Caki2 (cell line): Measurements from ENCODE around the gene MGLL. TPM values are rescaled to one million over a fixed set of nuclear protein-coding genes. Genes with fewer than 3 reads are reported as not detected.
A peak's percentile ranks its signal among the peaks of the same experiment; 100 is the strongest.

Experiments
- DNase-seq: peaks from one replicate; pipeline ENCODE4 v3.0.0-alpha.2; 2015; ENCODE audit warnings: low read depth
- in situ Hi-C: cut with HindIII; loops from 2 replicates; pipeline ENCODE4 v1.10.0; 2016; ENCODE audit warnings: low sequenced_read_pairs, low pct_unique_long_range_greater_than_20kb, mixed read lengths
- total RNA-seq: library from RNA; depleted of rRNA; stranded (reverse); fragments of >200 nt; shearing (Covaris generic); gene quantifications from 2 replicates; pipeline ENCODE4 v1.2.3, GENCODE V29; 2014; ENCODE audit warnings: low replicate concordance; rRNA removed

MGLL gene
- total RNA-seq, 1 experiment from 2014 or later = 53.0 TPM

DNA sequence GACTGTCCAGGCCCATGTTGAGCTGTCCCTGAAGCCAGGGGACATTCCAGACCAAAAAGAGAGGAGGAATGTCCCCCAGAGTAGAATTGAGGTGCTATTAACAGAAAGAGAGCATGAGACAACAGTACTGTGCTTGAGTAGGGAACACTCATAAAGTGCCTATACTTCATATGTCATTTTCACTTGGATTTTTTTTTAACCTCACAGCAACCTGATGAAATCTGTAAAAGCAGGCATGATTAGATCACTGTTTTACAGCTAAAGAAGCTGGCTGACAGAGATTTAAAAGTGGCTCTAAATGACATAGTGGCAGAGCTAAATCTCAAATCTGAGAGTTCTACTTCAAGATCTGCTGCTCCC, 174.5 kb downstream of the MGLL start:
- in situ Hi-C loops = no loop called here

DNA sequence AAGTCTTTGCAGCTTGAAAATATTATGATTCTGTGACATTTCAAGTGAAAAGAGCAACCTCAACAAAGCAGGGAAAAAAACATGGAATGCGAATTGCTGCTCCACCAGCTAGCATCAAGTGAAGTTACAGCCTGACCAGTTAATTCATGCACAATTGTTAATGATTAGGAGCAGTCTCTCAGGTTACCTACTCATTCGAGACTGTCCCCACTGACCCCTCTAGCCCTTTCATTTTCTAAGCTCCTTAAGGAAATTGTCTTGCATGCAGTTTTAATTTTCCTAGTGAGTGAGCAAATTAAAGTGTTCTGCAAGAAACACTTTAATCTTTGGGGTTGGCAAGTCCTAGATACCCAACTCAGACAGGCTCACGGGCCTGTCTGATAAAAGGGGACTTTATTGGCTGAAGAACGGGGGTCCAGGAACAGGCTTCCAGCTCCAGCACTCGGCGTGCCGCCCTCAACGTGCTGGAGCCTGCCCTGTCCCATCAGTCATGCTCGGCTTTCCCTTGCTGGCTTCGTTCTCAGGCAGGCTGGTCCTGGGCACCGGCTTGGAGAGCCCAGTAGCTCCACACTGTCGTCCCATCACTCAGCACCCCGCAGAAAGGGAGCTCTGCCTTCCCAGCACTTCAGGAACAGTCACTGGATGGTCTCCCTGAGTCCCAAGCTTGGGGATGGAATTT, 175.0 kb downstream of the MGLL start:
- DNase-seq = no peak
- in situ Hi-C loops = no loop called here

More for the DNA sequence above, 174.5 kb downstream of the MGLL start:
- no peak for DNase-seq

GRCh38 chr3:127646501-127647046, 175.7 kb downstream of the MGLL start:
- DNase-seq = no peak
- in situ Hi-C loops = no loop called here

DNA sequence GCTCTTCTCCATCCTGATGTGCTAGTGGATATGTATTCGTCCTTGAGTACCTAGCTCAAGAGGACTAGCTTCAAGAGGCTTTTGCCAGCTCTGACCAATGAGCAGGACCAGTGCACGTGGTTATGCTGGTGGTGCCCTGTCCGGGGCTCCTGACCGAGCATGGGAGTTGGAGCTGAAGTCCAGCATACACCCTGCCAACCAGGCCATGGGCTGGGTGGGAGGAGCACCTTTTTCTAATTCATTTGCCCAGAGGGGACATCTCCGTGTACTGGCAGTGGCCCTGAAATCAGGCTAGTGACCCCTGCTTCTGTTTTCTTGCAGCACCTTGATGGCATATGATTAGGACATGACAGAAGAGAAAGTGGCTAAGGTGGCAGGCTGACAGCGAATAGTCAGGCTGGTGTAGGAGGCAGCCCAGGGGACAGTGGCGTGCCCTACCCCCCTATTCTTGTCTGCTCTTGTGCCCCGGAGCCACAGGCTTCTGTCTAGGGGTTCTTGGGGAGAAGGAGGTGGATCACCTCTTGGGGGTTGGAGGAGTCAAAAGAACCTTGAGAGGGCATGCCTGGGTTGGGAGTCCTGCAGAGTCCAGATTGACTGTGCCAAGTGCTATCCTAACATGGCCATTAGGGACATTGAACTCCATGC, 176.8 kb downstream of the MGLL start:
- in situ Hi-C loops = no loop called here
- no peak for DNase-seq

DNA sequence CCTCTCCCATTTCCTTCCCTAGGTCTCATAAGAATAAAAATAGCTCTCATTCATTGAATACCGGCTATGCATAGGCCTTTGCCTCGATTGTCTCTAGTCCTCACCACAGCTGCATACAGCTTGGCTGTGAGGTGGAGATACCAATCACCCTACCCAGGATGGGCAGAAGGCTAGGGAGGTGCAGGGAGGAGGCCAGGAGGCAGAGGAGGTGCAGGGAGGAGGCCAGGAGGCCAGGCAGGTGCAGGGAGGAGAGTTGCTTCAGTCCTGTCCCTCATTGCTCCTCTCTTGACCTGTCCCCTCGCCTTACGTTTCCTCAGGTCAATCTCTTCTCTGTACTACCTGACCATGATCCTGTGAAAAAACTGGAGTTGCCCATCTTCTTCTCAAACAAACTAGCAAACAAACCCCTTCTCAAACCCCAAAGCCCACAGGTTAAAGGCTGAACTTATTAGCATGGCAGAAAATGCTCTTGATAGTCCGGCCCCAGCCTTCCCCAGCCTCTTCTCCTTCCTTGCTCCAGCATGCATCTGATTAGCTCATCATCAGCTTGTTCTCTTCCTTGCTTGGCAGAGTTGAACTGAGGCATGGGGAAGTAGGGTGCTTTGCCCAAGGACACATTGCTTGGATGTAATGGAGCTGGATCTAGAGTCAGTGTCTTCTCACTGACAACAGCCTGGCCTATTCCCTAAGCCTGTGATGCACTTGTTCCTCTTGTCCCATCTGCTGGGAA, 177.5 kb downstream of the MGLL start:
- no peak for DNase-seq
- in situ Hi-C loops = no loop called here

- in situ Hi-C loops = no loop called here
Observed at GRCh38 chr3:127640042-127640355, 182.3 kb downstream of the MGLL start.

GRCh38 chr3:127639173-127640041, 182.9 kb downstream of the MGLL start:
- in situ Hi-C loops = no loop called here
- peak; percentile 48 for DNase-seq

More at GRCh38 chr3:127640042-127640355, 182.3 kb downstream of the MGLL start:
- no peak for DNase-seq

Other genes starting within 250 kb of the MGLL start
- 48.4 and 50.1 TPM in 2 replicates for gene TPRA1, start 231.8 kb downstream of the MGLL start, total RNA-seq
- gene MCM2, start 224.1 kb downstream of the MGLL start, total RNA-seq = 99.4 and 158 TPM in 2 replicates
- gene PODXL2, start 193.3 kb downstream of the MGLL start, total RNA-seq = 62.4 and 79.4 TPM in 2 replicates
- gene ABTB1, start 149.6 kb downstream of the MGLL start, total RNA-seq = 16.6 and 23.7 TPM in 2 replicates
- gene KBTBD12, start 92.7 kb upstream of the MGLL start, total RNA-seq = not detected in 2 replicates
- gene SEC61A1, start 229.9 kb upstream of the MGLL start, total RNA-seq = 141 and 159 TPM in 2 replicates